ENCODE measurements around the gene ERI3. TPM values are rescaled to one million over a fixed set of nuclear protein-coding genes. Genes with fewer than 3 reads are reported as not detected.
A peak's percentile ranks its signal among the peaks of the same experiment; 100 is the strongest.

The ERI3 gene
- total RNA-seq, 2 donors from 2014 or later, result 30.4 to 45.5 TPM

DNA sequence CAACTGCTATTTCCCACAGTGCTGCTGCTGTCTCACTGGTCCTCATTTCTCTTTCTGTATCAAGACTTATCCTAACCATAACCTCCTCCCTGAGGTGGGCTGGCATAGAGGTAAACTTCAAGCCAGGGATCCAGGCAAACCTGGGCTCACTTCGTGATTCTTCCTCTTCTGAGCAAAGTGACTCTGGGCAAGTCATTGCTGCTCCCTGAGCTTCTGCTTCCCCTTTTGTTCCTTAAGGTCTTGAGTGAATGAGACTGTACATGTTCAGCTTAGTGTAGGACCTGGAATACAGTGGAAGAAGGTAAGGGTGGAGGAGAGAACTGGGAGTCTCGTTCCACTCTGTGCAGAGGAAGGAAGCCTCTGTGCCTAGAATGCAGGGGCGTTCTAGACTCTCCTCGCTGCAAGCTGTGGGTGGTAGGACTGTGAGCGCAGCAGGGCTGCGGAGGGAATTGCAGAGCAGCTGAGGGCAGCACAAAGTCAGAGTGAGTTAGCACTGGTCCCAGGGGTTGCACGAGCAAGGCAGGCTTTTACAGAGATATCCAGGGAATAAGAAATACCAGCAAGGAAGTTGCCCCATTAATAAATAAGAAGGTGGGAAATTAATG, 11.4 kb upstream of the ERI3 start:
- Mint-ChIP-seq H3K27ac (no peak overlapping the region), H3K27me3 (ENCODE audit: low read depth) (peaks cover 11% of the 10 kb centered on the region), H3K36me3 (ENCODE audit: insufficient read depth in 2 of 2) (no peaks in the 10 kb centered on the region), H3K4me1 (ENCODE audit: low read depth) (no peaks in the 10 kb centered on the region), H3K4me3 (no peak overlapping the region), H3K9me3 (no peaks in the 10 kb centered on the region)
- ATAC-seq (replicated peaks in 1 of 2), result no peak
- DNase-seq, result no peak

GRCh38 chr1:44361478-44361877, 6.4 kb upstream of the ERI3 start:
- H3K4me1 Mint-ChIP-seq (ENCODE audit: low read depth), result no peaks in the 10 kb centered on the region
- DNase-seq, result no peak
- no peak overlapping the region for H3K27ac Mint-ChIP-seq
- no peak for ATAC-seq (replicated peaks in 1 of 2)
- H3K4me3 Mint-ChIP-seq, result no peak overlapping the region
- peaks cover 1% of the 10 kb centered on the region for H3K27me3 Mint-ChIP-seq (ENCODE audit: low read depth)
- H3K36me3 Mint-ChIP-seq (ENCODE audit: insufficient read depth in 2 of 2), result no peaks in the 10 kb centered on the region
- no peaks in the 10 kb centered on the region for H3K9me3 Mint-ChIP-seq

- H3K36me3 Mint-ChIP-seq (ENCODE audit: insufficient read depth in 2 of 2), result no peaks in the 10 kb centered on the region
- ATAC-seq (replicated peaks in 1 of 2) (no peak), DNase-seq (no peak)
- no peaks in the 10 kb centered on the region for H3K9me3 Mint-ChIP-seq
- H3K4me1 Mint-ChIP-seq (ENCODE audit: low read depth), result peaks cover 13% of the 10 kb centered on the region
- H3K27me3 Mint-ChIP-seq (ENCODE audit: low read depth), result no peaks in the 10 kb centered on the region
- H3K4me3 Mint-ChIP-seq, result no peak overlapping the region
- H3K27ac Mint-ChIP-seq, result no peak overlapping the region
Measured at GRCh38 chr1:44359234-44359935, 4.3 kb upstream of the ERI3 start.

DNA sequence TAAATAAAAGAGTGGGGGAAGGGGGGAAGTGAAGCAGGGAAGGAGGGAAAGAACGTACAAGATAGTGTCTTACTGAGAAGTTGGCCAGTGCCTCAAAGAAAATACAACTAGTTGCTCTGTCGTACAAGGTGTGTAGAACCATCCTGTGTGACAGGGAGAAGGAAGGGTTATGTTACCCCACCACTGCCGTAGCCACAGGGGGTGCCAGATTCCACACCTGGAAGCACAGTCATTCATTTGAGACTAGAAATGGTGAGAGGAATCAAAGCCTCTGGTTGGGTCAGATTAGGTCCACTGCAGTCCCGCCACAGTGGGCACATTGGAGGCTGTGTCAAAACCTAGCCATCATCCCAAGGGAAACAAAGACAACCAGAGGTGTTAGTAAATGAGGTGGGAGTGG, 2.7 kb upstream of the ERI3 start:
- ATAC-seq (replicated peaks in 1 of 2), result no peak

DNA sequence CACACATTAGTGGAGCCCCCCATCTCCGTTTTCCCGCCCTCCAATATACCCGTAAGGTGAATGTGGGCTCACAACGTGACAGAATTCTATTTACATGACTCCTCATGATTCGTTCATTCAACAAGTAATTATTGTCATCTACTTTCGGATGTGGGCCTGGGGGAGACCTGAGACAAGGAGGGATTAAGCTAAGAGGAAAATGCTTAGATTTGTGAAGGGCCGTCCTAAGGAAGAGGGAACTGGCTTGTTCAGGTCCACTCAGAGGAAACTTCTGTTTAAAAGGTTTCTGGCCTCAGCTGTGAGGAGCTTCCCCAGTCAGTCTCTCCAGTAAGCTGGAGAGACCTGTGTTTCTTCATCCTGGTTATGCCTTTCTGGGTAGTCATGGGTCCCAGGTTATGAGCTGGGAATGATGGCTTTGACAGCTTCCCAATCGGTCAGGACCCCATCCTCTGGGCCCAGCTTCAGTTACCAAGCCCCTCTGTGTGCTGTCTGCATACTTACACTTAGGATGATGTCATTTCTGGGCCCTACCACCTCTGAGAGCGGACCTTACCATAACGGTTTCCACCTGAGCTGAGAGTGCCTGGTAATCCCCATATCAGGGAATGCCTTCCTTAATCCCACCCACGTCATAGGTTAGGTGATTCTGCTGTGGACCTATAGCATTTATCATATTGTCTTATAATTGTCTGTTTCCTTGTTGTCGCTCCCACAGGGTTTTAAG, 687 bp upstream of the ERI3 start:
- ATAC-seq (replicated peaks in 1 of 2) (no peak), DNase-seq (no peak)
- Mint-ChIP-seq H3K4me3 (peak overlapping the region; percentile 79 to 85), H3K36me3 (ENCODE audit: insufficient read depth in 2 of 2) (no peaks in the 10 kb centered on the region), H3K27ac (peak overlapping the region; percentile 79), H3K9me3 (no peaks in the 10 kb centered on the region), H3K27me3 (ENCODE audit: low read depth) (no peaks in the 10 kb centered on the region), H3K4me1 (ENCODE audit: low read depth) (peaks cover 43% of the 10 kb centered on the region)

More for the DNA sequence above, 2.7 kb upstream of the ERI3 start:
- Mint-ChIP-seq H3K9me3 (no peaks in the 10 kb centered on the region), H3K27me3 (ENCODE audit: low read depth) (no peaks in the 10 kb centered on the region), H3K4me1 (ENCODE audit: low read depth) (peaks cover 30% of the 10 kb centered on the region), H3K27ac (no peak overlapping the region), H3K36me3 (ENCODE audit: insufficient read depth in 2 of 2) (no peaks in the 10 kb centered on the region), H3K4me3 (no peak overlapping the region)
- no peak for DNase-seq

GRCh38 chr1:44354268-44354839, 703 bp downstream of the ERI3 start:
- Mint-ChIP-seq H3K27ac (peak overlapping the region; percentile 38), H3K36me3 (ENCODE audit: insufficient read depth in 2 of 2) (peaks cover 0 to 2% of the 10 kb centered on the region in 2 donors), H3K27me3 (ENCODE audit: low read depth) (no peaks in the 10 kb centered on the region), H3K4me1 (ENCODE audit: low read depth) (peaks cover 43% of the 10 kb centered on the region), H3K9me3 (no peaks in the 10 kb centered on the region), H3K4me3 (peak overlapping the region; percentile 85 to 90)
- ATAC-seq (replicated peaks in 1 of 2) (no peak), DNase-seq (no peak)

DNA sequence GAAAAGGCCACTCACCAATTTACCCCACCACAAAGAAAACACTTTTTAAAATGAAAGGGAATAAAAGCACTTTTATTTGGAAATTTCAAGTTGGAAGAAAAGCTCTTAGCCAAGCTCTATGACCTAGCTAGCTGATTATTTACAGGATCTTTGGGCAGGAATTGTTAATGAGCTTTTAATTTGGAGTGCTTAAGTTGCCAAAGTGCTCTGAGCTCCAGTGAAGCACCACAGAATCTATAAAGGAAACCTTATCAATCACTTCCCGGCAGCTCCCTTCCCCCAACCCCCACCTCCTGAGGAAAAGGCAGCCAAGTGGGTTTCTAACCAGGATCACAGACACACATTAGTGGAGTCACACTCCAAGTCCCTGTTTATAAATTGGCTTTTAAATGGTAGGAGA, 1.5 kb downstream of the ERI3 start:
- DNase-seq (no peak), ATAC-seq (replicated peaks in 1 of 2) (no peak)
- peak overlapping the region; percentile 85 to 90 for H3K4me3 Mint-ChIP-seq
- H3K27me3 Mint-ChIP-seq (ENCODE audit: low read depth), result no peaks in the 10 kb centered on the region
- peaks cover 45% of the 10 kb centered on the region for H3K4me1 Mint-ChIP-seq (ENCODE audit: low read depth)
- peaks cover 0 to 2% of the 10 kb centered on the region in 2 donors for H3K36me3 Mint-ChIP-seq (ENCODE audit: insufficient read depth in 2 of 2)
- no peaks in the 10 kb centered on the region for H3K9me3 Mint-ChIP-seq
- no peak overlapping the region for H3K27ac Mint-ChIP-seq

- Mint-ChIP-seq H3K4me1 (ENCODE audit: low read depth) (peaks cover 59% of the 10 kb centered on the region), H3K9me3 (no peaks in the 10 kb centered on the region), H3K27ac (no peak overlapping the region), H3K4me3 (no peak overlapping the region), H3K36me3 (ENCODE audit: insufficient read depth in 2 of 2) (peaks cover 0 to 2% of the 10 kb centered on the region in 2 donors), H3K27me3 (ENCODE audit: low read depth) (no peaks in the 10 kb centered on the region)
- no peak for ATAC-seq (replicated peaks in 1 of 2)
- DNase-seq, result no peak
Measured at GRCh38 chr1:44351289-44351688, 3.8 kb downstream of the ERI3 start.

DNA sequence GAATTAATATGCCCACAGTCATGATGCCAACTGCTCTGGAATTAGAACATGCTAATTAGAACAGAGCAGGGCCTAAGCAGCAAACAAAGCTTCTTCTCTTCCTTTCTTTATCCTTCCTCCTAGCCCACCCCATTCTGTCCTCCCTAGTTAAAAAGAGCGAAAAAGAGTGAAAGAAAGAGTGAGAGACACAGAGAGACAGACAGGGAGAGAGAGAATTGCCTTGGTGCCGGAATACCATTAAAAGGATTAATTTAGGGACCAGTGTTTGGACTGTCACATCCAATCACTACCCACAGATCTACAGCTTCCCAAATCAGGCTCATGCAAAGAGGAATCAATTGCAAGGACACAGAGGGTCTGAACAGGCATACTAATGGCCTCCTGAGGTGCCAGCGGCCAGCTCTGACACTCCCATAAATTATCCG, 7.0 kb downstream of the ERI3 start:
- Mint-ChIP-seq H3K36me3 (ENCODE audit: insufficient read depth in 2 of 2) (peaks cover 0 to 2% of the 10 kb centered on the region in 2 donors), H3K9me3 (no peaks in the 10 kb centered on the region), H3K27me3 (ENCODE audit: low read depth) (no peaks in the 10 kb centered on the region), H3K4me1 (ENCODE audit: low read depth) (peaks cover 43% of the 10 kb centered on the region), H3K27ac (no peak overlapping the region), H3K4me3 (no peak overlapping the region)
- DNase-seq, result no peak
- ATAC-seq (replicated peaks in 1 of 2), result no peak

GRCh38 chr1:44347280-44347679, 7.8 kb downstream of the ERI3 start:
- no peaks in the 10 kb centered on the region for H3K9me3 Mint-ChIP-seq

DNA sequence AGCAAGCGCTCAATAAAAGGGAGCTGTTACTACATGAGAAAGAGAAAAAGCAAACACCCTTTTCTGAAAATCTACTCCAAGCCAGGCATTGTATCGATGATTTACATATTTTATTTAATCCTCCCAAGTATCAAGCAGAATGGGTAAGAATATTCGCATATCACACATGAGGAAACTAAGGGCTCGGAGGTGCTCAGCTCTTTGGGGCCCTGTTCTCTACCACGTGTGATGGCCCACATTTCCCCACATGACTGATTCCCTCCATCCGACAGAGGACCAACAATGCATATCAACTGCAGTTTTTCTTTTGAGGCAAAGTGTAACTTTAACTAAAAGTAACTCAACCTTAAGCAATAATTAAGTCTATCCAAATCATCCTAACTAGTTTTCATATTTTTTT, 8.2 kb downstream of the ERI3 start:
- no peak overlapping the region for H3K27ac Mint-ChIP-seq
- peaks cover 32% of the 10 kb centered on the region for H3K4me1 Mint-ChIP-seq (ENCODE audit: low read depth)
- H3K36me3 Mint-ChIP-seq (ENCODE audit: insufficient read depth in 2 of 2), result peaks cover 0 to 2% of the 10 kb centered on the region in 2 donors
- no peak for DNase-seq
- no peaks in the 10 kb centered on the region for H3K9me3 Mint-ChIP-seq
- no peaks in the 10 kb centered on the region for H3K27me3 Mint-ChIP-seq (ENCODE audit: low read depth)
- no peak for ATAC-seq (replicated peaks in 1 of 2)
- no peak overlapping the region for H3K4me3 Mint-ChIP-seq

More at GRCh38 chr1:44347280-44347679, 7.8 kb downstream of the ERI3 start:
- Mint-ChIP-seq H3K36me3 (ENCODE audit: insufficient read depth in 2 of 2) (peaks cover 0 to 2% of the 10 kb centered on the region in 2 donors), H3K27me3 (ENCODE audit: low read depth) (no peaks in the 10 kb centered on the region), H3K4me3 (no peak overlapping the region), H3K27ac (no peak overlapping the region), H3K4me1 (ENCODE audit: low read depth) (peaks cover 36% of the 10 kb centered on the region)
- DNase-seq (no peak), ATAC-seq (replicated peaks in 1 of 2) (no peak)

DNA sequence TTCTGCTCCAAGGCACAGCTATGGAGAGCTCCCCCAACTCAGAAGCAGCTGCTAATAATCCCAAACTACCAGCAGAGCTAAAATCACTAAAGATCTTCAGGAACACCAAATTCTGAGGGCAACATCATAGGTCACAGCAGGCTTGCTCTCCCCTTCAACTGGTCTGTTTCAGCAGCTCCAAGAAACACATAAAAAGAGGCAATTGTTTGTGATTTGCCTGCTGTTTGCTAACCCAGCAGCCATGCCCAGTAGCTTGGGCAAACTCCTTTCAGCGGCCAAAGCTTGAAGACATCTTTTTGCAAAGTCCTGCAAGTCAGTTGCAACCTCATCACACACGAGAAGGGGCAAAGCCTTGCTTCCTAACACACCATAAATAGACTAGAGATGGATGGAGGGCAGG, 8.9 kb downstream of the ERI3 start:
- no peaks in the 10 kb centered on the region for H3K27me3 Mint-ChIP-seq (ENCODE audit: low read depth)
- ATAC-seq (replicated peaks in 1 of 2) (no peak), DNase-seq (no peak)
- peaks cover 0 to 2% of the 10 kb centered on the region in 2 donors for H3K36me3 Mint-ChIP-seq (ENCODE audit: insufficient read depth in 2 of 2)
- H3K4me1 Mint-ChIP-seq (ENCODE audit: low read depth), result peaks cover 26% of the 10 kb centered on the region
- H3K4me3 Mint-ChIP-seq, result no peak overlapping the region
- no peak overlapping the region for H3K27ac Mint-ChIP-seq
- H3K9me3 Mint-ChIP-seq, result no peaks in the 10 kb centered on the region

DNA sequence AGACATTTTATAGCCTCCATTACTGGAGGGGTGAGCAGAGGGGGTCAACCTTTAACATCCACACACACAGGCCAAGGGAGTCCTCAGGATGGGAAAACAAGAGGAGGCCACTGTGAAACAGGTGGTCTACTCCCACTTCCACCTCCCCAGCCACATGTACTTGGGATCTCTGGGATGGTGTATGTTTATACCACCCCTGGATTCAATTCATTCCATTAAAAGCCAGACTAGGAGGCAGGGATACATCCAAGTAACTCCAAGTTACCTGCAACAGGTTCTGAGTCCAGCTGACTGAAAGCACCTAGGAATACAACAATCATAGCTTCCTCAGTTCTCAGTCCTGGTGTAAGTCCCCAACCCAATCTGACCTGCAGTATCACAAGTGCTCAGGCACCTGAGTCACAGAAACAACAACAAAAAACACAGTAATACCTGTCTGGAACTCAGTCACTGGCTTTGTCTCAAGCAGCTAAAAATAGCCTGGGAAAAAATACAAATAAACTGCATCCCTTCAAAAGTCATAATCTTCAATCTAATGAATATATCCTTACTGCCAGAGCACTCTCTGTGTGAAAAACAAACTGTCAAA, 9.8 kb downstream of the ERI3 start:
- Mint-ChIP-seq H3K27me3 (ENCODE audit: low read depth) (no peaks in the 10 kb centered on the region), H3K4me1 (ENCODE audit: low read depth) (peaks cover 26% of the 10 kb centered on the region), H3K27ac (no peak overlapping the region), H3K9me3 (no peaks in the 10 kb centered on the region), H3K4me3 (no peak overlapping the region), H3K36me3 (ENCODE audit: insufficient read depth in 2 of 2) (peaks cover 0 to 2% of the 10 kb centered on the region in 2 donors)
- DNase-seq (no peak), ATAC-seq (replicated peaks in 1 of 2) (no peak)
